ENCODE results near the gene EMP1.
A peak's percentile ranks its signal among the peaks of the same experiment; 100 is the strongest.

Gene EMP1

GRCh38 chr12:13173012-13173932 is 23.3 kb upstream of the EMP1 start:
- DNase-seq (ENCODE audit: low read depth in 2 of 2), result no peak

- no peak for DNase-seq (ENCODE audit: low read depth in 2 of 2)
Measured at GRCh38 chr12:13175499-13175898, 21.0 kb upstream of the EMP1 start.

GRCh38 chr12:13176256-13176655 is 20.3 kb upstream of the EMP1 start:
- DNase-seq (ENCODE audit: low read depth in 2 of 2), result no peak

- DNase-seq (ENCODE audit: low read depth in 2 of 2), result no peak
Measured at GRCh38 chr12:13177373-13177772, 19.2 kb upstream of the EMP1 start.

- DNase-seq (ENCODE audit: low read depth in 2 of 2), result no peak
Measured at GRCh38 chr12:13177906-13178305, 18.6 kb upstream of the EMP1 start.

- no peak for DNase-seq (ENCODE audit: low read depth in 2 of 2)
Measured at GRCh38 chr12:13178568-13179210, 17.8 kb upstream of the EMP1 start.

GRCh38 chr12:13179211-13180074 is 17.1 kb upstream of the EMP1 start:
- peak; percentile 20 to 36 for DNase-seq (ENCODE audit: low read depth in 2 of 2)

- no peak for DNase-seq (ENCODE audit: low read depth in 2 of 2)
Measured at GRCh38 chr12:13181375-13182070, 15.0 kb upstream of the EMP1 start.

GRCh38 chr12:13182881-13183280 is 13.6 kb upstream of the EMP1 start:
- DNase-seq (ENCODE audit: low read depth in 2 of 2), result no peak

- DNase-seq (ENCODE audit: low read depth in 2 of 2), result no peak
Measured at GRCh38 chr12:13183620-13184019, 12.9 kb upstream of the EMP1 start.

- DNase-seq (ENCODE audit: low read depth in 2 of 2), result no peak
Measured at GRCh38 chr12:13186302-13186701, 10.2 kb upstream of the EMP1 start.

GRCh38 chr12:13187399-13187798 is 9.1 kb upstream of the EMP1 start:
- no peak for DNase-seq (ENCODE audit: low read depth in 2 of 2)

- DNase-seq (ENCODE audit: low read depth in 2 of 2), result no peak
Measured at GRCh38 chr12:13189264-13189663, 7.3 kb upstream of the EMP1 start.

- no peak for DNase-seq (ENCODE audit: low read depth in 2 of 2)
Measured at GRCh38 chr12:13190275-13190674, 6.3 kb upstream of the EMP1 start.

GRCh38 chr12:13192719-13193118 is 3.8 kb upstream of the EMP1 start:
- DNase-seq (ENCODE audit: low read depth in 2 of 2), result no peak

GRCh38 chr12:13193505-13194231 is 2.9 kb upstream of the EMP1 start:
- no peak for DNase-seq (ENCODE audit: low read depth in 2 of 2)

- no peak for DNase-seq (ENCODE audit: low read depth in 2 of 2)
Measured at GRCh38 chr12:13194401-13195110, 2.0 kb upstream of the EMP1 start.

- no peak for DNase-seq (ENCODE audit: low read depth in 2 of 2)
Measured at GRCh38 chr12:13195250-13195649, 1.3 kb upstream of the EMP1 start.

GRCh38 chr12:13195785-13196129 is 769 bp upstream of the EMP1 start:
- no peak for DNase-seq (ENCODE audit: low read depth in 2 of 2)

- DNase-seq (ENCODE audit: low read depth in 2 of 2), result no peak
Measured at GRCh38 chr12:13197032-13197431, 506 bp downstream of the EMP1 start.
